GM19452 (cell line): ENCODE data around the gene LTB.
"Not testable (repeated sequence)": the region's sequence is repeated elsewhere in the genome, so short reads cannot be mapped to it uniquely, and the experiment has no call there.

ENCODE experiments used
- ATAC-seq: cut with Tn5 transposase; IDR thresholded peaks from one replicate; pipeline ENCODE4 v1.9.1; 2021; ENCODE audit not compliant: unreplicated experiment

Gene LTB

GRCh38 chr6:31556307-31556706, 25.9 kb downstream of the LTB start:
- ATAC-seq, result no peak

- not testable (repeated sequence) for ATAC-seq
Measured at GRCh38 chr6:31551371-31551770, 30.9 kb downstream of the LTB start.

- ATAC-seq, result no peak
Measured at GRCh38 chr6:31548544-31548873, 33.7 kb downstream of the LTB start.

- ATAC-seq, result no peak
Measured at GRCh38 chr6:31547727-31548543, 34.3 kb downstream of the LTB start.

GRCh38 chr6:31546958-31547726, 35.1 kb downstream of the LTB start, which contains the start of gene NFKBIL1:
Gene NFKBIL1 (plus strand): TSS chr6:31547608. CDS start chr6:31547695, 87 bp downstream.
- peak; percentile 50 for ATAC-seq

- ATAC-seq, result peak; percentile 49
Measured at GRCh38 chr6:31546339-31546957, 35.8 kb downstream of the LTB start, which contains the start of gene ATP6V1G2. Gene ATP6V1G2 (minus strand): TSS chr6:31546608. CDS start chr6:31546559, 49 bp downstream.

- no peak for ATAC-seq
Measured at GRCh38 chr6:31545291-31545690, 36.9 kb downstream of the LTB start.

- no peak for ATAC-seq
Measured at GRCh38 chr6:31544676-31545075, 37.5 kb downstream of the LTB start.

- no peak for ATAC-seq
Measured at GRCh38 chr6:31543639-31544038, 38.6 kb downstream of the LTB start.

- peak; percentile 63 for ATAC-seq
Measured at GRCh38 chr6:31541658-31542521, 40.3 kb downstream of the LTB start, which contains the start of gene DDX39B. Gene DDX39B (minus strand): TSS chr6:31542003. CDS start chr6:31540532, 1,471 bp downstream.

GRCh38 chr6:31541059-31541657, 41.1 kb downstream of the LTB start:
- no peak for ATAC-seq

- ATAC-seq, result no peak
Measured at GRCh38 chr6:31540640-31541039, 41.6 kb downstream of the LTB start.

- no peak for ATAC-seq
Measured at GRCh38 chr6:31538805-31539400, 43.3 kb downstream of the LTB start.

GRCh38 chr6:31535538-31536324, 46.5 kb downstream of the LTB start:
- no peak for ATAC-seq

- no peak for ATAC-seq
Measured at GRCh38 chr6:31534521-31535040, 47.6 kb downstream of the LTB start.

- no peak for ATAC-seq
Measured at GRCh38 chr6:31534011-31534410, 48.2 kb downstream of the LTB start.

- ATAC-seq, result no peak
Measured at GRCh38 chr6:31533455-31533841, 48.8 kb downstream of the LTB start.

- no peak for ATAC-seq
Measured at GRCh38 chr6:31532644-31533454, 49.4 kb downstream of the LTB start.
